Epidermal melanocyte (primary cell): ENCODE data around the gene TNS2.
"Not testable (repeated sequence)": the region's sequence is repeated elsewhere in the genome, so short reads cannot be mapped to it uniquely, and the experiment has no call there.

Source experiments
- DNase-seq: peaks from one replicate; pipeline ENCODE4 v3.0.0; 2011; ENCODE audit warnings: low spot score; ENCODE audit not compliant: insufficient read length

Gene TNS2, protein sequence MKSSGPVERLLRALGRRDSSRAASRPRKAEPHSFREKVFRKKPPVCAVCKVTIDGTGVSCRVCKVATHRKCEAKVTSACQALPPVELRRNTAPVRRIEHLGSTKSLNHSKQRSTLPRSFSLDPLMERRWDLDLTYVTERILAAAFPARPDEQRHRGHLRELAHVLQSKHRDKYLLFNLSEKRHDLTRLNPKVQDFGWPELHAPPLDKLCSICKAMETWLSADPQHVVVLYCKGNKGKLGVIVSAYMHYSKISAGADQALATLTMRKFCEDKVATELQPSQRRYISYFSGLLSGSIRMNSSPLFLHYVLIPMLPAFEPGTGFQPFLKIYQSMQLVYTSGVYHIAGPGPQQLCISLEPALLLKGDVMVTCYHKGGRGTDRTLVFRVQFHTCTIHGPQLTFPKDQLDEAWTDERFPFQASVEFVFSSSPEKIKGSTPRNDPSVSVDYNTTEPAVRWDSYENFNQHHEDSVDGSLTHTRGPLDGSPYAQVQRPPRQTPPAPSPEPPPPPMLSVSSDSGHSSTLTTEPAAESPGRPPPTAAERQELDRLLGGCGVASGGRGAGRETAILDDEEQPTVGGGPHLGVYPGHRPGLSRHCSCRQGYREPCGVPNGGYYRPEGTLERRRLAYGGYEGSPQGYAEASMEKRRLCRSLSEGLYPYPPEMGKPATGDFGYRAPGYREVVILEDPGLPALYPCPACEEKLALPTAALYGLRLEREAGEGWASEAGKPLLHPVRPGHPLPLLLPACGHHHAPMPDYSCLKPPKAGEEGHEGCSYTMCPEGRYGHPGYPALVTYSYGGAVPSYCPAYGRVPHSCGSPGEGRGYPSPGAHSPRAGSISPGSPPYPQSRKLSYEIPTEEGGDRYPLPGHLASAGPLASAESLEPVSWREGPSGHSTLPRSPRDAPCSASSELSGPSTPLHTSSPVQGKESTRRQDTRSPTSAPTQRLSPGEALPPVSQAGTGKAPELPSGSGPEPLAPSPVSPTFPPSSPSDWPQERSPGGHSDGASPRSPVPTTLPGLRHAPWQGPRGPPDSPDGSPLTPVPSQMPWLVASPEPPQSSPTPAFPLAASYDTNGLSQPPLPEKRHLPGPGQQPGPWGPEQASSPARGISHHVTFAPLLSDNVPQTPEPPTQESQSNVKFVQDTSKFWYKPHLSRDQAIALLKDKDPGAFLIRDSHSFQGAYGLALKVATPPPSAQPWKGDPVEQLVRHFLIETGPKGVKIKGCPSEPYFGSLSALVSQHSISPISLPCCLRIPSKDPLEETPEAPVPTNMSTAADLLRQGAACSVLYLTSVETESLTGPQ (N-terminal part only)

DNA sequence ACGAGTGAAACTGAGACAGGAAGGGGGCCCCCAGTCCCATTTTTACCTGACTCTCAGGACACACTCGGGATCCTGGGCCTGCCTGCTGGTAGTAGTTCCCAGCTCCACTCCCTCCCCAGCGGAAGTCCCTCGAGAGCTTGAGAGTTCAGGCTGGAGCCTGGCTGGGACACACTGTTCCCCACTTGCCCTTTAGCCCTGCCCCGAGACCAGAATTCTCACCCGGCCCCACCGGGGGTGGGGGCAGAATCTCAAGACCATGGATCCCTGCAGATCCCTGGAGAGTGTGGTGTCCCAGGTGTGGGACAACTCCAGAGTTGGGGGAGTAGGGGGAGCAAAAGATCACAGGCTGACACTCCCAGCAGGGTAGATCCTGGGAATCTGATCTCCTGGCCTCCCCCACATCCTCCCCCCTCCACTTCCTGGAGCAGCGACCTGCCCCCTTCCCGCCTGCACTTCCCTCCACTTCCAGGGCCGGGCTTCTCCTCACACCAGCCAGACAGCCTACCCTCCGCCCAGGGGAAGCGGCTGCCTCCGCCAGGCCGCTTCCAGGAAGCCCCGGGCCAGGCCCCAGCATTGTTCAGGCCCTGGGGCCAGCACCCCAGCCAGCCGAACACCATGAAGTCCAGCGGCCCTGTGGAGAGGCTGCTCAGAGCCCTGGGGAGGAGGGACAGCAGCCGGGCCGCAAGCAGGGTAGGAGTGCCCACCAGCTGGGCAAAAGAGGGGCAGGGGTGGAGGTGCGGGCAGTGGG lies at the start of gene TNS2:
Gene TNS2, plus strand, starts transcription at position 495 of the 748 bp plus-strand sequence. Its CDS starts 121 bp downstream, at position 616.
- peak; percentile 17 for DNase-seq

DNA sequence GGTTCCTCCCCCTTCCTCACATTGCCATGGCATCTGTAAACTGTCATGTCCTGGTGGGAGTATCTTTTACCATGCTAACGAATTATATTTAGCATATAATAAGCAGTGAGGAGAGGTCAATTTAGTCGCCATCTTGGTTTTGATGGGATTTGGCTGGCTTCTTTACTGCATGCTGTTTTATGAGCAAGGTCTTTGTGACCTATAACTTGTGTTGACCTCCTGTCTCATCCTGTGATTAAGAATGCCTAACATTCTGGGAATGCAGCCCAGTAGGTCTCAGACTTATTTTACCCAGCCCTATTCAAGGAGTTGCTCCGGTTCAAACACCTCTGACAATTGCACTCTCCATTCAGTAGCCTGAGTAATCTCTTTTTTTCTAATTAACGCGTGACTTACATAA lies 45.7 kb upstream of the TNS2 start:
- no peak for DNase-seq

DNA sequence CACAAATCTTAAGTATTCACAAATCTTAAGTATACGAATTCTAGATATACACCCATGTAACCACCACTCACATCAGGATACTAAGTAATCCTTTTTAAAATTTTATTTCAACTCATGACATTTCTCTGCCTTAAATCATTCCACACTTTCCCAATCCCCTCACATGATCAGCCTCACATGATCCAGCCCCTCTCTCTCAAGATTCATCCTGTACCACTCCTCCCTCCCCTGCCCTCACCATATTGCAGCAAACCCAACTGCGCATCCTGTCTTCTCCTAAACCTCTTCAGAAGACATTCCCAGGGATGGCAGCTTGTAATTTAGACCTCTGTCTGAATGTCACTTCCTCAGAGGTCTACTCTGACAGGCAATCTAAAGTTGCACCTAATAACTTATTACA lies 45.3 kb upstream of the TNS2 start:
- DNase-seq, result no peak

DNA sequence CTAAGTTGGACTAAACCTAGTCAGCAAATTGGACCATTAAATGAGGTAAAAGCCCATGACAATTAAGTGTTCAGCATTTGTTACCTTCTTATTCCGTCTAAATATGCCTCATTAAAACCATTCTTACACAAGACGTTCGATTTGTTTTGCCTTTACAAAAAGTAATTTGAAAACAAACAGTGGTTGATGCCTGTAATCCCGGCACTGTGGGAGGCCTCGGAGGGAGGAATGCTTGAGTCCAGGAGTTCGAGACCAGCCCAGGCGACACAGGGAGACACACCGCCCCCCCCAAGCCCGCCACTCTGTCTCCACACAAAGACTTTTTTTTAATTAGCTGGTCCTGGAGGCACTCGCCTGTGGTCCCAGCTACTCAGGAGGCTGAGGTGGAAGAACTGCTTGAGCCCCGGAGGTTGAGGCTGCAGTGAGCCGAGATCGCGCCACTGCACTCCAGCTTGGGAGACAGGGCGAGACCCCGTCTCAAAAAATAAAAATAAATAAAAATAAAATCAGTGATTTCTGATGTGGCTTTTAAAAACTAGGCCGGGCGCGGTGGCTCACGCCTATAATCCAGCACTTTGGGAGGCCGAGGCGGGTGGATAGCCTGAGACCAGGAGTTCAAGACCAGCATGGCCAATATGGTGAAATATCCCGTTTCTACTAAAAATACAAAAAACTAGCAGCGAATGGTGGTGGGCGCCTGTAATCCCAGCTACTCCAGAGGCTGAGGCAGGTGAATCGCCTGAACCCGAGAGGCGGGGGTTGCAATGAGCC lies 44.5 kb upstream of the TNS2 start:
- no peak for DNase-seq

DNA sequence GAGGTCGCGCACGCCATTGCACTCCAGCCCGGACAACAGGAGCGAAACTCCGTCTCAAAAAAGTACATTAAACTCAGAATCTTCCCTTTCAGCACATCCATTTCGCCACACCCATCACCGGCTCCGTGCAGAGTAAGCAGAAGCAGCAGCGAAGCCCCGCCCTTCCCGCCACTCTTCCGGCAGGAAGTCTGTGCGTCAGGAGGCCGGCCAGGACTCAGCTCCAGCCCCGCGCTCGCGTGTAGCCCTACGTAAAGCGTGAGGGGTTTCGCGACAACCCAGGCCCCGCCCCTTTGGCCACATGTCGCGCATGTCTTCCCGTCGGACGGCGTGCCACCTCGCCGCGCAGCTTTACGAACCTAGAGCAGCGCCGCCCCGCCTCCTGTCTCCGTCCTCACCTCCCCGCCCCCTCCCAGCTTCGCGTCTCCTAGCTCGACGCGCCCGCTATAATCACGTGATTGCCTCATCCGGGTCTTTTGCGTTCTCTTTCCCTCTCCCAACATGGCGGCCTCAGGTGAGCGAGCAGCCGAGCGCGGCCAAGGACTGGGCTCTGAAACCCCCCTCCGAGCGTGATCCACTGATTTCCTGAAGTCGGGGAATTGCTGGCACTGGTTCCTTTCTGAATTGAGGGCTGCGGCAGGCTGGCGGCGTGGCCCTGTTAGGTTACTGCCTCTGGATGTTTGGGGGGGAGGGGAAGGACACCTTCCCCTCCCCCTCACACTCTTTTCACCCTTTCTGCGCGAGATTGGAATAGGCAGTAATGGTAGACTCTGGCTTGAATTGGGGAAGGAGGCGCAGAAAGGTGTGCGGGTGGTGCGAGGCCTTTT lies 43.7 kb upstream of the TNS2 start, which contains the start of gene EIF4B:
Gene EIF4B, plus strand, starts transcription at position 471 of the 824 bp plus-strand sequence. Its CDS starts 28 bp downstream, at position 499.
- DNase-seq, result peak; percentile 88

DNA sequence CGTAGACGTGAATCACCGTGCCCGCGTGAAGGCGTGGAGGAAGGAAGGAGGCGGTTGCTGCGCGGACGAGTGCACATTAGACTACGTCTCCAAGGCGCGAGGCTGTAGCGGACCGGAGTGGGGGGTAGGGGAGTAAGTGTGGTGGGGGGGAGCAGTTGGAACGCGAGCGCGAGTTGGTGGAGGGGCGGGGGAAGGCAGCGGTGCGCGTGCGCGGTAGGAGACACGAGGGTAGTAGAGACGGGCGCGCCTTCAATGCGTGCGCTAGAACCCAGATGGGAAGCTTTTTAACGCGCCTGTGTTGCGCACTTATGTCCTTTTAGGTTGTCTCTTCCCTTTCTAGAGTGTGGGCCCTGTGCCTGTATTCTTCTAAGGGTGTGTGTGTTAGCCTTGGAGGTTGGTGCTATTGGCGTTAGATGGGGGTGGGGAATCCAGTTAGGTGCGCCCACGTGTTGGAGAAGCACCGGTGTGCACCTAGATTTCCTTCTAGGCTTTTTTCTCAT lies 43.0 kb upstream of the TNS2 start:
- DNase-seq, result peak; percentile 55

DNA sequence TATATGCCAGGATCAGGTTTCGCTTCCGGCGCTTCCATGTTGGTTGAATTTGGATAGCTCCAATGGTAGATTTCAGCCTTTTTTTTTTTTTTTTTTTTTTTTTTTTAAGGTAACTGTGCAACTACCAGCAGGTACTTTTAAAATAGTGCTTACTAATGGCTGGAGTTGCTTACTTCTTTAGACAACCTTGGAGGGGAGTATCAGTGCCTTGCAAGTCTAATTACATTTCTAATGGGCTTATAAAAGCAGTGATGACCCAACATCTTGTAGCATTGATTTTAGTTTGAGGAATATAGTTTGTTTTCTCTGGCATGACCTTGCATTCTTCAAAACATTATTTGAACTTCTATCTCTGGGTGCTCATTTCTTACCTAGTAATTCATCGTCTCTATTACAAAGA lies 42.5 kb upstream of the TNS2 start:
- DNase-seq, result no peak

DNA sequence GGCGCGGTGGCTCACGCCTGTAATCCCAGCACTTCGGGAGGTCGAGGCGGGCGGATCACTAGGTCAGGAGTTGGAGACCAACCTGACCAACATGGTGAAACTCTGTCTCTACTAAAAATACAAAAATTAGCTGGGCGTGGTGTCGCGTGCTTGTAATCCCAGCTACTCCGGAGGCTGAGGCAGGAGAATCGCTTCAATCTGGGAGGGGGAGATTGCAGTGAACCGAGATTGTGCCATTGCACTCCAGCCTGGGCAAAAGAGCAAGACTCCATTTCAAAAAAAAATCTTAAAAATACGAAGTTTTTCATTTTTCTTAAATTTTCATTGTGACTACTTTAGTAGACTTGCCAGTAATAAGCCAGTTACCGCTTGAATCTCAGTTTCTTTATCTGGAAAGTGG lies 41.1 kb upstream of the TNS2 start:
- not testable (repeated sequence) for DNase-seq

DNA sequence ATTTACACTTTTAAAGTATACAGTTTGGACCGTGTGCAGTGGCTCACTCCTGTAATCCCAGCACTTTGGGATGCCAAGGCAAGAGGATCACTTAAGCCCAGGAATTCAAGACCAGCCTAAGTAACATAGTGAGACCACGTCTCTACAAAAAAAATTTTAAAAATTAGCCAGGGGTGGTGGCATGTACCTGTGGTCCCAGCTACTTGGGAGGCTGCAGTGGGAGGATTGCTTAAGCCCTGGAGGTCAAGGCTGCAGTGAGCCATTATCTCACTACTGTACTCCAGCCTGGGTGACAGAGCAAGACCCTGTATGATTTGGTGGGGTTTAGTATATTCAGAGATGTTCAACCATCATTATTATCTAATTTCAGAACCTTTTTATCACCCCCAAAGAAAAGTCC lies 38.9 kb upstream of the TNS2 start:
- DNase-seq, result no peak

DNA sequence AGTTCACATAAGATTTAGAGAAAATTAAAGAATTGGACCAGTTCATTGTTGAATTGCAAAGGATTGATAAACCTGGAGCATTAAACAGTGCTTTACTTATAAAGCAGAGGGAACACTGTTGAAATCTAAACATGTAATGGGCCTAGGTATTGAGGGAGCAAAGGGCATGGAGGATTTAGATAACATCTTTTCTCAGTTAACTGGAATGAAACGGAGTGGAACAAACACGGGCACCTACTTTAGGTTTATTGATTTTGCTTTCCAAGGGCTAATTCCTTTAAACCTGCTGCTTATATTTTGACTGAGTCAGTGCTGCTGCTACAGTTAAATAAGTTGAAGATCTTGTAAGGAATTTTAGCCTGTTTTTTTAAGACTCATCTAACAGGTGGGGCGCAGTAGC lies 38.0 kb upstream of the TNS2 start:
- no peak for DNase-seq

DNA sequence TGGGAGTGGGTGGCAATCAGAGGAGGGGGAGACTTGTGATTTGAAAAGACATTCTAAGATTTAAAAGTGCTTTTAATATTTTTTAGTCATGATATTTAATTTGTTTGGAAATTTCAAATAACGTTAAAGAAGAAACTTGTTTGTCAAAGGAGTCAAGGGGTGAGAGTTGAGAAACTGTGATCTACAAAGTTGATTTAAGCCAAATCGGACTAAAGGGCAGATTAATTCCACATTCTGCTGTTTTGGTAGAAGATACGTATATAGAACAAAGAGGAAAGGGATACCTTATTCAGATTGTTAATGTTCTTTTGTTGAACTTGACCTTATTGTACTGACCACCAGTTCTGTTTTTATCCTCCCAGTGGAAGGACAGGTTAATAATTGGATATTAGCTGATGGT lies 36.9 kb upstream of the TNS2 start:
- no peak for DNase-seq

DNA sequence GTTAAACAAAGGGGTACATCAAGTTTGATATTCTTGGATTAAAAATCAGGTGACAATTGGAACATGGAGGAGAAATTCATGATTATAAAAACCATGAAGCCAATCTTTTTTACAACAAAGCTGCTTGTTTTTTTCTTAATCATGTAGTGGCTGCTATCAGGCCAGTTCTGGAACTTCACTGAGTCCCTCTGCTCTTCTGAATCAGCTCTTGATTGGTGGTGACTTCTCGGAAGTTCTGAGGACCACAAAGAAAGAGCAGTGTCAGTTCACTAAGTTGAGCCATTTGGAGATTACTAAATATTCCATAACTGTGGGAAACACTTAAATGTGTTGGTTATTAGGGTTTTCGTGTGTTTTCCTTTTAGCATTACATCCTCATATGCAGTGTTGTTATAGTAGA lies 35.2 kb upstream of the TNS2 start:
- DNase-seq, result no peak

DNA sequence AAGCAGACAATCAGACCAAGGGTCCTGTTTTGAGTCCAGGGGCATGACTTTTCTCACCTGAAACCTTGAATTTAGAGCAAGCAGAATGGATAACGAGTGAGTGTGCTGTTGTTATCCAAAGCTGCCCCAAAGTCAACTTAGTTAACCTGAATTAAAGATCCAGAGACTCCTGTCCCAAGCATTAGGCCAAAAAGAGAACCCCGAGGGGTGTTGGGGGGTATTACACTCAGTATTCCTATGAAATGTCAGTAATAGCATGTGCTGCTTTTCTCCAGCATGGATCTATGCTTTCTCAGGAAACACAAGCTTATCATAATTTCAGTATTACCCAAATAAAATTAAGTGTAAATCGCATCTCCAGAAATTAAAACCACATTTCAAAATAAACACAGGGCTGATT lies 24.6 kb upstream of the TNS2 start:
- no peak for DNase-seq

DNA sequence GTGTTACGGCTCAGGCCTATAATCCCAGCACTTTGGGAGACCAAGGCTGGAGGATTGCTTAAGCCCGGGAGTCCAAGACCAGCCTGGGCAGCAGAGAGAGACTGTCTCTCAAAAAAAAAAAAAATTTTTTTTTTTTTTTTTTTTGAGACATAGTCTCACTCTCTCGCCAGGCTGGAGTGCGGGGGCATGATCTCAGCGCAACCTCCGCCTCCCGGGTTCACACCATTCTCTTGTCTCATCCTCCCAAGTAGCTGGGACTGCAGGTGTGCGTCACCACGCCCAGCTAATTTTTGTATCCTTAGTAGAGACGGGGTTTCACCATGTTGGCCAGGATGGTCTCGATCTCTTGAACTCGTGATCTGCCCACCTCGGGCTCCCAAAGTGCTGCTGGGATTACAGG lies 22.9 kb upstream of the TNS2 start:
- not testable (repeated sequence) for DNase-seq

DNA sequence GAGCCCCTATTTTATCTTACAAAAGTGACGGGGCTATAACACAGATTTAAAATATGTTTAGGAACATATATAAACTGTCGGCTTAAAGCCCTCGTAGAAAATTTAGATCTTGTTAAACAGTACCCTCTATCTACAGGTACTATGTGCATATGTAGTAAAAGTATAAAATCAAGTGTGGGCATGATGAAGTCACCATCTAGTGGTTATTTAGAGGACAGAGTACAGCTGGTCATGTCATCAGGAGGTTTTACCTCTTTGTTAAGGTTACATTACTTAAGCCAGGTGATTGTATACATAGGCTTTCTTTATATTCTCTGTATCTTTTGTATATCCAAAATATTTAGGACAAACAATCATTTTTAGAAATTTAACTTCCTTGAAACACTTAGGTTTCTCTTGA lies 18.2 kb upstream of the TNS2 start:
- DNase-seq, result no peak

DNA sequence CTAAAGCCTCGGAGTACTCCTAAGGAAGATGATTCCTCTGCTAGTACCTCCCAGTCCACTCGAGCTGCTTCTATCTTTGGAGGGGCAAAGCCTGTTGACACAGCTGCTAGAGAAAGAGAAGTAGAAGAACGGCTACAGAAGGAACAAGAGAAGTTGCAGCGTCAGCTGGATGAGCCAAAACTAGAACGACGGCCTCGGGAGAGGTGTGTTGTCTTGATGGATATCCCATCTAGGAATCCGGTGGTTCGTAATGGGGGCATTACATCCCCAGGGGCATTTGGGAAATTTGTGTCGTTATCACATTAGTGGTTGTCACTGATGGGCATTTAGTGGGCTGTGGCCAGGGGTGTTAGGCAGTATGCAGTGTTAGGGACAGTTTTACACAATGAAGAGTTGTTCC lies 16.0 kb upstream of the TNS2 start:
- DNase-seq, result not testable (repeated sequence)

DNA sequence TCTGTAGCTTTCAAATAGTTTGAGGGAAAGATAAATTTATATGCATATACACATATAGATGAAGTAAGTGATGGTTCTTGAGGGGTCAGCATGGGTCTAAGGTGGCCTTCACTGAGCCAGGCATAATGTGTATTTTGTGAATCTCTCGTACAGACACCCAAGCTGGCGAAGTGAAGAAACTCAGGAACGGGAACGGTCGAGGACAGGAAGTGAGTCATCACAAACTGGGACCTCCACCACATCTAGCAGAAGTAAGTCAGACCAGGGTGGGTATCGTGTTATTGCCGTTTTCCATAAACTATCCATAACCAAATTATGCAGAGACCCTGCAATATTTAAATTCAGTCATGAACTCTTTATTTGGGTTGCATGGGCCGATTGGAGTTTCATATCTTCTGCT lies 15.4 kb upstream of the TNS2 start:
- DNase-seq, result no peak

DNA sequence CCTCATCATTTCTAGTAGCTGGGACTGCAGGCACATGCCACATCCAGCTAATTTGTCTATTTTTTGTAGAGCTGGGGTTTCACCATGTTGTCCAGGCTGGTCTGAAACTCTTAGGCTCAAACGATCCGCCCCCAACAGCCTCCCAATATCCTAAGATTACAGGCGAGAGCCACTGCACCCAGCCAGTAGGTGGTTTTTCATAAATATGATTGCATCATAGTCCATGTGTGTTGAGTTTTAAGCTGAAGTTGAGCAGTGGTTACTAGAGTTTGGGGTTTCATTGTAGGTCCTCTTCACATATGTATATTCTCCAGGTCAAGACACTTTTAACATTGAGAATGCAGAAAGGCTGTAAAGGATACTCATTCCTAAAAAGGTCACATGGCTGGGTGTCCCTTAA lies 13.1 kb upstream of the TNS2 start:
- DNase-seq, result no peak

DNA sequence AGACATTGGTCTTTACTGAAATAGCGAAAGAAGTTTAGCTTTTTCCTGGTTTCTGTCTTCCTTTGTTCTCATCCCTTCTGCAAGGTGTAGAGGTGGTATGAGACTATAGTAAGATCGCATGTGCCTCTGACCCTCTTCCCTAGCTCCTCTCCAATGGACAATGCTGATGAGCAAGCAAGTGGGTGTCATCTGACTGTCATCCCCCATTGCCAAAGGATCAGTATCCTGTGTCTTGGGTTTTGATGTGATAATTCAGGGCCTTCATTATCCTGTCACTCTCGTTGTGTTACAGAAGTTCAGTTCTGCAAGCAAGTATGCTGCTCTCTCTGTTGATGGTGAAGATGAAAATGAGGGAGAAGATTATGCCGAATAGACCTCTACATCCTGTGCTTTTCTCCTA lies 10.0 kb upstream of the TNS2 start:
- no peak for DNase-seq
